HCT116 (cell line): ENCODE measurements around the gene TRNP1. TPM values are rescaled to one million over a fixed set of nuclear protein-coding genes. Genes with fewer than 3 reads are reported as not detected.

Experiments
- ATAC-seq: fragments of 200-7000 bp; cut with Tn5 transposase; 2 replicates; pipeline ENCODE4 v1.9.1; 2020; ENCODE audit warnings: mild to moderate bottlenecking, moderate library complexity
- BruUV-seq: library from RNA; stranded (reverse); fragments of 400-500 nt; replicated peaks from 2 replicates; lab custom pipeline; 2021; lab: Mats Ljungman, UMichigan
- CTCF ChIA-PET: fragments of 300-600 bp; sonication (Branson Sonifier 250); formaldehyde crosslinking; loops from one replicate; lab custom pipeline; 2021; ENCODE audit warnings: antibody characterized with exemption; lab: Charles Lee
- POLR2A ChIA-PET: fragments of 300-600, 350-600 bp; sonication (Branson Sonifier 250); formaldehyde crosslinking; loops from one replicate; lab custom pipeline; 2021; ENCODE audit warnings: antibody characterized with exemption; lab: Charles Lee
- RAD21 ChIA-PET, 2 experiments: fragments of 300-600 bp; sonication (Branson Sonifier 250); formaldehyde crosslinking; loops; one replicate each; lab custom pipeline; 2023; ENCODE audit warnings: low total read pairs in 2 of 2; ENCODE audit not compliant: uncharacterized antibody in 2 of 2, unreplicated experiment in 2 of 2, low non-redundant PET in 1 of 2; lab: Charles Lee
- DNase-seq: peaks from one replicate; pipeline ENCODE4 v3.0.0-alpha.2; 2010; ENCODE audit warnings: low read depth, low spot score
- H2AFZ ChIP-seq: fragments of 200-600 bp; shearing (Covaris generic), sonication (generic); 2 replicates; pipeline ENCODE4 v1.6.1; 2017; ENCODE audit warnings: low read depth, mixed run types, mixed read lengths, antibody characterized with exemption, low read length; ENCODE audit not compliant: poor library complexity, severe bottlenecking
- H3K27ac ChIP-seq: 2 replicates; pipeline ENCODE4 v1.5.1; 2012; ENCODE audit warnings: low read depth, low read length
- H3K27me3 ChIP-seq: fragments of 200-600 bp; sonication (generic); 2 replicates; pipeline ENCODE4 v1.6.1; 2016; ENCODE audit warnings: mixed run types, low read length, mixed read lengths; ENCODE audit not compliant: insufficient read depth
- H3K36me3 ChIP-seq, 2 experiments: fragments of 200-500 bp in 1 of 2; fragments of 200-600 bp in 1 of 2; sonication (Bioruptor generic) in 1 of 2; sonication (generic) in 1 of 2; 2 replicates each; pipeline versions ENCODE4 v1.5.1 to v1.6.1; 2014 to 2016; ENCODE audit warnings: low read length in 2 of 2, inconsistent platforms in 1 of 2, mixed read lengths in 1 of 2, mixed run types in 1 of 2; ENCODE audit not compliant: insufficient read depth in 2 of 2, control insufficient read depth in 1 of 2
- H3K4me1 ChIP-seq, 2 experiments: fragments of 200-600 bp in 1 of 2; sonication (generic) in 1 of 2; 2 replicates each; pipeline versions ENCODE4 v1.5.1 to v1.6.1; 2012 to 2017; ENCODE audit warnings: low read length in 2 of 2, inconsistent platforms in 1 of 2, mild to moderate bottlenecking in 1 of 2, mixed read lengths in 1 of 2, mixed run types in 1 of 2, moderate library complexity in 1 of 2; ENCODE audit not compliant: insufficient read depth in 2 of 2, control insufficient read depth in 1 of 2
- H3K4me2 ChIP-seq: fragments of 200-600 bp; sonication (generic); 2 replicates; pipeline ENCODE4 v1.6.1; 2017; ENCODE audit warnings: mixed run types, low read length, mixed read lengths
- H3K4me3 ChIP-seq, 2 experiments: fragments of 200-600 bp in 1 of 2; sonication (generic) in 1 of 2; replicated peaks in 1 of 2; 2 replicates each; pipeline ENCODE4 v1.5.1; 2011 to 2016; ENCODE audit warnings: low read length in 2 of 2, control low read depth in 1 of 2, low read depth in 1 of 2, mild to moderate bottlenecking in 1 of 2, mixed read lengths in 1 of 2, mixed run types in 1 of 2
- H3K79me2 ChIP-seq: fragments of 200-600 bp; sonication (generic); 2 replicates; pipeline ENCODE4 v1.6.1; 2017; ENCODE audit warnings: mild to moderate bottlenecking, mixed run types, low read length, moderate library complexity, mixed read lengths; ENCODE audit not compliant: insufficient read depth
- H3K9ac ChIP-seq: fragments of 200-600 bp; sonication (generic); 2 replicates; pipeline ENCODE4 v1.6.1; 2016; ENCODE audit warnings: low read length, mixed read lengths
- H3K9me2 ChIP-seq: fragments of 200-600 bp; sonication (generic), shearing (Covaris generic); 2 replicates; pipeline ENCODE4 v1.6.1; 2017; ENCODE audit warnings: mixed run types, mild to moderate bottlenecking, moderate library complexity; ENCODE audit not compliant: insufficient read depth
- H3K9me3 ChIP-seq, 2 experiments: fragments of 200-500 bp in 1 of 2; fragments of 200-600 bp in 1 of 2; sonication (Bioruptor generic) in 1 of 2; sonication (generic) in 1 of 2; 2 replicates each; pipeline ENCODE4 v1.6.1; 2014 to 2017; ENCODE audit warnings: low read length in 2 of 2, mixed read lengths in 2 of 2, inconsistent platforms in 1 of 2, low read depth in 1 of 2, mild to moderate bottlenecking in 1 of 2, mixed run types in 1 of 2, moderate library complexity in 1 of 2; ENCODE audit not compliant: control insufficient read depth in 1 of 2, insufficient read depth in 1 of 2
- H4K20me1 ChIP-seq: fragments of 200-600 bp; sonication (generic), shearing (Covaris generic); 2 replicates; pipeline ENCODE4 v1.6.1; 2017; ENCODE audit warnings: mixed run types, mild to moderate bottlenecking, moderate library complexity; ENCODE audit not compliant: insufficient read depth
- EGR1 ChIP-seq: IDR thresholded peaks from 2 replicates; pipeline ENCODE4 v1.6.1; 2012; ENCODE audit warnings: low read depth
- EZH2 ChIP-seq: fragments of 200-600 bp; sonication (generic); IDR thresholded peaks from 2 replicates; pipeline ENCODE4 v1.6.1; 2017; ENCODE audit warnings: antibody characterized with exemption, mixed run types
- EZH2phosphoT487 ChIP-seq: fragments of 200-600 bp; IDR thresholded peaks from 2 replicates; pipeline ENCODE4 v1.6.1; 2018; ENCODE audit warnings: antibody characterized with exemption, borderline replicate concordance
- FOSL1 ChIP-seq: IDR thresholded peaks from 2 replicates; pipeline ENCODE4 v1.6.1; 2012; ENCODE audit warnings: low read depth
- JUND ChIP-seq: IDR thresholded peaks from 2 replicates; pipeline ENCODE4 v1.6.1; 2012
- YY1 ChIP-seq: IDR thresholded peaks from 2 replicates; pipeline ENCODE4 v1.6.1; 2011; ENCODE audit warnings: low read length, low read depth, moderate library complexity, mild to moderate bottlenecking; ENCODE audit not compliant: insufficient replicate concordance; ENCODE audit errors: extremely low read depth
- ZNF274 ChIP-seq: fragments of 200-500 bp; sonication (Bioruptor generic); IDR thresholded peaks from 2 replicates; pipeline ENCODE4 v1.6.1; 2014; ENCODE audit warnings: mild to moderate bottlenecking, low read depth, low read length, inconsistent platforms
- intact Hi-C: fragments of 100-400 bp; cut with micrococcal nuclease; formaldehyde crosslinking; loops from 2 replicates; pipeline ENCODE4 v1.10.0; 2022
- total RNA-seq: library from RNA; stranded (reverse); gene quantifications from one replicate; pipeline ENCODE4 v1.2.1, GENCODE V29; 2021; ENCODE audit not compliant: unreplicated experiment
- TF ChIP-seq, protein P1 (sequence below): IDR thresholded peaks from 2 replicates; pipeline ENCODE4 v1.6.1; 2012
- TF ChIP-seq, protein P2 (sequence below): IDR thresholded peaks from 2 replicates; pipeline ENCODE4 v1.6.1; 2012

The TRNP1 gene
- total RNA-seq, 1 experiment from 2014 or later: 76.9 TPM

DNA sequence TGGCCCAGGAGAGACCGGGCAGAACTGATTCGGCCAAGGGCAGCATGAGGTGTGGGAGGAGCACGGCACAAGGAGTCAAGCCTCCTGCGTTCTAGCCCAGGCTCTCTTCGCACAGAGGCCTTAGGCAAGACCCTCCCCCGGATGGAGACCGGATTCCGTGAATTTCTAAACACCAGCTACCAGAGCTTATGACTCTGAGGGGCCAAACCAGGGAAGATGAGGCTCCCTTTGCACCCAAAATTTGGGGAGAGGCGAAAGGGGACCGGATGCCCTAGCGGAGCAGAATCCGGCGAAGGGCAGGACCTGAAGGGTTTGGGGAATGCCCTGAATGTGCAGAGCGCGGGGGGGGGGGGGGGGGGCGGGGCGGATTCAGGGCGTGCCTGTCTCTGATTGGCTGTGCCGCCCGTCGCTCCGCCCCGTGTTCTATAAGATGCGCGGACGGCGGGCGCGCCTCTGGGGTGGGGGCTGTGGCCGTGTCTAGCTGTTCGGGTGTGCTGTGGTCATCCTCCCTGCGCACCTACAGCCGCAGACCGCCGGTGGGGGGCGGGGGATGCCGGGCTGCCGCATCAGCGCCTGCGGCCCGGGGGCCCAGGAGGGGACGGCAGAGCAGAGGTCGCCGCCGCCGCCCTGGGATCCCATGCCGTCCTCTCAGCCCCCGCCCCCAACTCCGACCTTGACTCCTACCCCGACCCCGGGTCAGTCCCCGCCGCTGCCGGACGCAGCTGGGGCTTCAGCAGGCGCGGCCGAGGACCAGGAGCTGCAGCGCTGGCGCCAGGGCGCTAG, at the start of gene TRNP1 (continued):
- TF ChIP-seq FOSL1: no peak
- no peak for TF ChIP-seq EZH2
- TF ChIP-seq, protein P1, sequence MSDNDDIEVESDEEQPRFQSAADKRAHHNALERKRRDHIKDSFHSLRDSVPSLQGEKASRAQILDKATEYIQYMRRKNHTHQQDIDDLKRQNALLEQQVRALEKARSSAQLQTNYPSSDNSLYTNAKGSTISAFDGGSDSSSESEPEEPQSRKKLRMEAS: no peak
- no peak for TF ChIP-seq ZNF274
- no peak for TF ChIP-seq EGR1
- TF ChIP-seq, protein P2, sequence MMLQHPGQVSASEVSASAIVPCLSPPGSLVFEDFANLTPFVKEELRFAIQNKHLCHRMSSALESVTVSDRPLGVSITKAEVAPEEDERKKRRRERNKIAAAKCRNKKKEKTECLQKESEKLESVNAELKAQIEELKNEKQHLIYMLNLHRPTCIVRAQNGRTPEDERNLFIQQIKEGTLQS: no peak
- no peak for TF ChIP-seq JUND
- no peak for TF ChIP-seq EZH2phosphoT487

DNA sequence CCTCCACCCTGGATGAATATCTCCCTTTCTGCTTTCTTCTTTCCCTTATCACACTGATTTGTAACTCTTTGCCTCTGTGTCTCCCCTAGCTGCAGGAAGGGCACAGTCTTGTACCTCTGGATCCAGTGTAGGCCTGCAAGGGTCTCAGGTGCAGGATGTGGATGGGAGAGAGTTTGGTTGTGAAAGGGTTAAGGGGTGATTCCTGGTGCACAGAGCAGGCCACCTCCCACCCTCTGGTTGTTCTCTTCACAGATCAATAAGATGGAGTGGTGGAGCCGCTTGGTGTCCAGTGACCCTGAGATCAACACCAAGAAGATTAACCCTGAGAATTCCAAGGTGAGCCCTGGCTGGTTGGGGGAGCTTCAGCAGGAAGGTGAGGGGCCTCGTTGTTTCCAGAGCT, 48.4 kb upstream of the TRNP1 start:
- intact Hi-C loops: no loop called here
- Histone ChIP-seq H3K27ac (no peak overlapping the region), H3K79me2 (peaks cover 20% of the 10 kb centered on the region), H3K9ac (no peak overlapping the region), H3K9me2 (no peaks in the 10 kb centered on the region), H3K9me3 (no peaks in the 10 kb centered on the region), H3K4me2 (no peak overlapping the region), H3K27me3 (no peaks in the 10 kb centered on the region), H3K4me3 (no peak overlapping the region), H2AFZ (no peak overlapping the region), H3K4me1 (peaks cover 6 to 11% of the 10 kb centered on the region in 2 experiments), H4K20me1 (no peaks in the 10 kb centered on the region), H3K36me3 (peaks cover 38 to 39% of the 10 kb centered on the region in 2 experiments; a peak in 3 of 4 replicates)
- DNase-seq: no peak
- TF ChIP-seq YY1: no peak
- TF ChIP-seq EZH2phosphoT487: no peak
- no TSS peak for BruUV-seq
- ChIA-PET POLR2A (no interaction called here), RAD21 (no interaction called here), CTCF (no interaction called here)
- no peak for ATAC-seq
